Esophagus muscularis mucosa (tissue), 4 donors: ENCODE results near the gene MADCAM1. TPM values are rescaled to one million over a fixed set of nuclear protein-coding genes. Genes with fewer than 3 reads are reported as not detected.

Experiments used
- DNase-seq: peaks from one replicate; pipeline ENCODE4 v3.0.0-alpha.2; 2017; ENCODE audit errors: extremely low spot score
- H3K27ac ChIP-seq, 4 donors: fragments of 200-600 bp; sonication (generic); replicated peaks in 1 of 4; 1 replicate in 3 of 4; 2 replicates in 1 of 4; pipeline ENCODE4 v1.5.1; 2016 to 2019; ENCODE audit warnings: mild to moderate bottlenecking in 1 of 4
- H3K27me3 ChIP-seq, 4 donors: fragments of 200-600 bp; sonication (generic); one replicate each; pipeline versions ENCODE4 v1.5.1 to v1.6.0; 2016 to 2019
- H3K36me3 ChIP-seq, 4 donors: fragments of 200-600 bp; sonication (generic); one replicate each; pipeline ENCODE4 v1.5.1; 2016 to 2019
- H3K4me1 ChIP-seq, 4 donors: fragments of 200-600 bp; sonication (generic); one replicate each; pipeline ENCODE4 v1.5.1; 2016 to 2019
- H3K4me3 ChIP-seq, 4 donors: fragments of 200-600 bp; sonication (generic); 1 replicate in 2 of 4; 2 replicates in 2 of 4; pipeline ENCODE4 v1.5.1; 2016 to 2019; ENCODE audit warnings: mild to moderate bottlenecking in 4 of 4, moderate library complexity in 1 of 4
- H3K9me3 ChIP-seq, 4 donors: fragments of 200-600 bp; sonication (generic); 1 replicate in 3 of 4; 2 replicates in 1 of 4; pipeline ENCODE4 v1.5.1; 2016 to 2019
- EP300 ChIP-seq: sonication (generic); formaldehyde crosslinking; IDR thresholded peaks from one replicate; pipeline ENCODE4 v1.6.1; 2017; ENCODE audit warnings: antibody characterized with exemption
- POLR2A ChIP-seq: fragments of 450-650 bp; IDR thresholded peaks from one replicate; pipeline ENCODE4 v1.6.1; 2017; ENCODE audit warnings: antibody characterized with exemption, moderate library complexity, mild to moderate bottlenecking, low read depth
- POLR2AphosphoS5 ChIP-seq, 2 donors: sonication (generic); formaldehyde crosslinking; IDR thresholded peaks; one replicate each; pipeline ENCODE4 v1.6.1; 2017; ENCODE audit warnings: antibody characterized with exemption in 2 of 2
- WGBS: methylation state at CpG from one replicate; pipeline ENCODE4 v1.1.5; 2018; 5-methylcytosine and 5-hydroxymethylcytosine counted together
- intact Hi-C: fragments of 100-400 bp; cut with DNase I; formaldehyde crosslinking; loops from one replicate; pipeline ENCODE4 v1.15.1; 2023
- total RNA-seq, 4 donors: library from RNA; depleted of rRNA; stranded (reverse); fragments of >200 nt; gene quantifications; one replicate each; pipeline versions ENCODE4 v1.1.0 to v1.2.1, GENCODE V29; 2016
- TF ChIP-seq, protein P1 (sequence below), 3 experiments: fragments of 200-600 bp in 2 of 3; fragments of 450-650 bp in 1 of 3; sonication (generic) in 2 of 3; IDR thresholded peaks; one replicate each; pipeline ENCODE4 v1.5.1; 2017 to 2019; ENCODE audit warnings: antibody characterized with exemption in 3 of 3, mild to moderate bottlenecking in 2 of 3, moderate library complexity in 1 of 3

The MADCAM1 gene
- total RNA-seq, 4 donors from 2014 or later, result 0.17 to 0.42 TPM; not detected in 2

DNA sequence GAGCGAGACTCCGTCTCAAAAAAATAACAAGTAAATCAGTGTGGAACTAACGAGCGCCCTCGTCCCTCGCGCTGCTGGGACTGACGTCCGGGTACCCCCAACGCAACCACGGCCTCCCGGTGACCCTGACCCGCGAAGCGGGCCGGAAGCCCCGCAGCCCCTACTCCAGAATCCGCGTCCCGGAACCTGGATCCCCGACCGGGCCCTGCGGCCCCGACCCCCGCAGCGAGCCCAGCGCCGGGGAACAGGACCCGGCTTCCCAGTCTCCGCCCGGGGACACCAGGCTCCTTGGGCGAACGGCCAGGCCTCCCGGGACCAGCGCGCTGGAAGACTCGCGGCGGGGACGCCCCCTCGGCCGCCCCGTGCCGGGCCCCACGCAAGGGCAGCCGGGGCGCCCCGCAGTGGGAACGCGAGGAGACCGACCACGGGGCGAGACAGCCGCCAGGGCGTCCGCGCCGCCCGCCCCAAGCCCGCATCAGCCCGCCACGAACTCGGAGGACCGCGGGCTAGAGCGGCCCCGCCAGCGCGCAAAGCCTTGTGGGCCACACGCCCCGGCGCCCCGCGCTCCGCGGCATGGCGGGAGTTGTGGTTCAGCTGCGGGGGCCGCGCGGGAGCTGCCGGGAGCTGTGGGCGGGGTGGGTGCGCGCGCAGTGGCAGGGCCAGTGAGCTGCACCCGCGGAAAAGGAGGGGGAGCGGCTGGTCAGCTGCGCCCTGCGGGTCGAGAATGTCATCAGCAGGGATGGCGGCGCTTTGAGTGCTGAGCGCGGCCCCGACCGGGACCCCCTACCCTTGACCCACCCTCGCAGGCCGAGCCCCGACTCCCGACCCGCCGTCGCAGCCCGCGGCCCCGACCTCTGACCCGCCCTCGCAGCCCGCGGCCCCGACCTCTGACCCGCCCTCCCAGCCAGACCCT, 7.5 kb upstream of the MADCAM1 start:
- Histone ChIP-seq H3K4me1 (peaks cover 11 to 29% (median 26%) of the 10 kb centered on the region in 4 donors), H3K4me3 (peak overlapping the region; percentile 90 to 97 (median 94)), H3K27me3 (peaks cover 0 to 32% (median 0%) of the 10 kb centered on the region in 4 donors), H3K27ac (peak overlapping the region; percentile 88 to 97 (median 92)), H3K36me3 (no peaks in the 10 kb centered on the region), H3K9me3 (no peaks in the 10 kb centered on the region)
- 0% methylated on average over 6 of the region's 114 CpGs for WGBS
- DNase-seq, result no peak
- intact Hi-C loops, result loop anchor here (10.0 kb wide), 1 partner anchor 104 kb away; no protein-coding TSS in a partner anchor
- TF ChIP-seq POLR2A (peak; percentile 51), EP300 (no peak), POLR2AphosphoS5 (IDR thresholded peaks at IDR 0.05) (peak; percentile 88 to 94)
- TF ChIP-seq, protein P1, sequence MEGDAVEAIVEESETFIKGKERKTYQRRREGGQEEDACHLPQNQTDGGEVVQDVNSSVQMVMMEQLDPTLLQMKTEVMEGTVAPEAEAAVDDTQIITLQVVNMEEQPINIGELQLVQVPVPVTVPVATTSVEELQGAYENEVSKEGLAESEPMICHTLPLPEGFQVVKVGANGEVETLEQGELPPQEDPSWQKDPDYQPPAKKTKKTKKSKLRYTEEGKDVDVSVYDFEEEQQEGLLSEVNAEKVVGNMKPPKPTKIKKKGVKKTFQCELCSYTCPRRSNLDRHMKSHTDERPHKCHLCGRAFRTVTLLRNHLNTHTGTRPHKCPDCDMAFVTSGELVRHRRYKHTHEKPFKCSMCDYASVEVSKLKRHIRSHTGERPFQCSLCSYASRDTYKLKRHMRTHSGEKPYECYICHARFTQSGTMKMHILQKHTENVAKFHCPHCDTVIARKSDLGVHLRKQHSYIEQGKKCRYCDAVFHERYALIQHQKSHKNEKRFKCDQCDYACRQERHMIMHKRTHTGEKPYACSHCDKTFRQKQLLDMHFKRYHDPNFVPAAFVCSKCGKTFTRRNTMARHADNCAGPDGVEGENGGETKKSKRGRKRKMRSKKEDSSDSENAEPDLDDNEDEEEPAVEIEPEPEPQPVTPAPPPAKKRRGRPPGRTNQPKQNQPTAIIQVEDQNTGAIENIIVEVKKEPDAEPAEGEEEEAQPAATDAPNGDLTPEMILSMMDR (IDR thresholded peaks at IDR 0.05), result peak in 2 of 3 experiments; percentile 3 to 45

DNA sequence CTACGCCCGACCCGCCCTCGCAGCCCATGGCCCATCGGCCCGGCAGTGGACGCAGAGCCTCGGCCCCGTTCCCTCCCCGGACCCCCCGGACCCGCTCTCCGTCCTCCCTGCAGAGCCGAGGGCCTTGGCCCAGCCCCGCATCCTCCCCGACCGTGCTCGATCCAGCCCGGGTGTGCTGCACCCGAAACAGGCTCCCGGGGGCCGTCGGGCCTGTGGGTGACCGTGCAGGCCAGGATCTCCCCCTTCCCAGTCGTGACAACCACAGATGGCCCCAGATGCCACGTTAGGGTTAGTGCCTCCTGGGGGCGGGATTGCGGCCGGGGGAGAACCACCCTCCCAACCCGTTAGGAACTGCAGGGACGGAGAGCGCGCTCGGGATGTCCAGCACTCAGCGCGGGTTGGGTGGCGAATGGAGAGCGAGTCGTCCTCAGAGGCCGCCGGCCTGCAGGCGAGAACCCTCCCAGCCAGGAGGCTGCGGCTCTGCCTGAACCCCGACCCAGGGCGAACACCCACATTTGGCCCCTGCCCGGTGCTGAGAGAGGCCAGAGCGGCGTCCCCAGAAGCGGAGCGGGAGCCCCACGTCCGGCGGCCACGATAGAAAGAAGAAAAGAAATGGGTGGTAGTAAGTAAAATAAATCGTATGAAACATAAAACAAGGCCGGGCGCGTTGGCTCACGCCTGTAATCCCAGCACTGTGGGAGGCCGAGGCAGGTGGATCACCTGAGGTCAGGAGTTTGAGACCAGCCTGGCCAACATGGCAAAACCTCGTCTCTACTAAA, 6.7 kb upstream of the MADCAM1 start:
- Histone ChIP-seq H3K27me3 (peaks cover 0 to 29% (median 0%) of the 10 kb centered on the region in 4 donors), H3K4me3 (peak overlapping the region; percentile 90 to 97 (median 94)), H3K36me3 (no peaks in the 10 kb centered on the region), H3K9me3 (no peaks in the 10 kb centered on the region), H3K27ac (peak overlapping the region; percentile 88 to 97 (median 92)), H3K4me1 (peaks cover 11 to 30% (median 28%) of the 10 kb centered on the region in 4 donors)
- WGBS, result 61% methylated on average over 19 of the region's 61 CpGs
- intact Hi-C loops, result loop anchor here (10.0 kb wide), 1 partner anchor 105 kb away; no protein-coding TSS in a partner anchor
- TF ChIP-seq POLR2A, result no peak
- TF ChIP-seq POLR2AphosphoS5 (IDR thresholded peaks at IDR 0.05), result no peak
- no peak for DNase-seq

DNA sequence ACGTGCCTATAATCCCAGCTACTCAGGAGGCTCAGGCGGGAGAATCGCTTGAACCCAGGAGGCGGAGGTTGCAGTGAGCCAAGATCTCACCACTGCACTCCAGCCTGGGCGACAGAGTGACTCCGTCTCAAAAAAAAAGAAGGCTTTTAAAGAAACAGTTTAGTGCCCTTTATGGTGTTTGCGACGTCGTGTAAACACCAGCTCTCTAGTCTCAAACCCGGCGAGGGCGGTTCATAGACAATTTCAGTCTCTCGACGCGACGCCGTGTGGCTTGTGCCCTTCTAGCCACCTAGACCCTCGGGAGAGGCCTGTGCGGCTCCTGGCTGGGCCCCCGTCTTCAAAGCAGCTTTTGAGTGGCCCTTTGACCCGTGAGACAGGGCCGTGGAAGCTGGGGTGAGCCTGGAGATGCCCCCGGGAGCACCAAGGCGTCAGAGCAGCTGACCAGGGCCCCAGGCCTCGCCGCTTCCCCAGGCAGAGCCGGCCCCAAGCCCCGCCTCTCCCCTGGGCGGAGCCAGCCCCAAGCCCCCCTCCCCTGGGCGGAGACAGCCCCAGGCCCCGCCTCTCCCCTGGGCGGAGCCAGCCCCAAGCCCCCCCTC, 5.0 kb upstream of the MADCAM1 start:
- Histone ChIP-seq H3K36me3 (no peaks in the 10 kb centered on the region), H3K27me3 (peaks cover 0 to 29% (median 11%) of the 10 kb centered on the region in 4 donors), H3K27ac (no peak overlapping the region), H3K4me1 (peaks cover 8 to 37% (median 28%) of the 10 kb centered on the region in 4 donors), H3K4me3 (no peak overlapping the region), H3K9me3 (no peaks in the 10 kb centered on the region)
- TF ChIP-seq POLR2A (no peak), POLR2AphosphoS5 (IDR thresholded peaks at IDR 0.05) (no peak)
- 80% methylated on average over 20 of the region's 32 CpGs for WGBS
- DNase-seq, result no peak
- intact Hi-C loops, result no loop called here

DNA sequence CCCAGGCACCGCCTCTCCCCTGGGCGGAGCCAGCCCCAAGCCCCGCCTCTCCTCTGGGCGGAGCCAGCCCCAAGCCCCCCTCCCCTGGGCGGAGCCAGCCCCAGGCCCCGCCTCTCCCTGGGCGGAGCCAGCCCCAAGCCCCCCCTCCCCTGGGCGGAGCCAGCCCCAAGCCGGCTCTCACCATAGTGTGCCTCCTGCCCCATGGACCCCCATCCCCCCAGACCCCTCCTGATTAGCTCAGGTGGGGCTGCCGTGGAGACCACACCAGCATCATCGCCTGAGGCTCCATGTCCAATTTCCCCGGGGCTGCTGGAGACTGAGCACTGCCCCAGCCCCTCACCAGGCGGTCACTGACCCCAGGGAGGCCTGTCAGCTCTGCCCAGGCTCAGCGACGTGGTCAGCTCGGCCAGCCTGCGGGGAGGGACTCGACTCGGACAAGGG, 4.2 kb upstream of the MADCAM1 start:
- intact Hi-C loops, result no loop called here
- H3K36me3 ChIP-seq, result no peaks in the 10 kb centered on the region
- H3K27ac ChIP-seq, result no peak overlapping the region
- H3K4me1 ChIP-seq, result peaks cover 8 to 35% (median 28%) of the 10 kb centered on the region in 4 donors
- H3K27me3 ChIP-seq, result peaks cover 0 to 27% (median 13%) of the 10 kb centered on the region in 4 donors
- no peak for TF ChIP-seq POLR2AphosphoS5 (IDR thresholded peaks at IDR 0.05)
- TF ChIP-seq POLR2A, result no peak
- TF ChIP-seq EP300, result no peak
- TF ChIP-seq, protein P1 (IDR thresholded peaks at IDR 0.05), result no peak
- no peak overlapping the region for H3K4me3 ChIP-seq
- DNase-seq, result no peak
- 79% methylated on average over 9 of the region's 19 CpGs for WGBS
- no peaks in the 10 kb centered on the region for H3K9me3 ChIP-seq

DNA sequence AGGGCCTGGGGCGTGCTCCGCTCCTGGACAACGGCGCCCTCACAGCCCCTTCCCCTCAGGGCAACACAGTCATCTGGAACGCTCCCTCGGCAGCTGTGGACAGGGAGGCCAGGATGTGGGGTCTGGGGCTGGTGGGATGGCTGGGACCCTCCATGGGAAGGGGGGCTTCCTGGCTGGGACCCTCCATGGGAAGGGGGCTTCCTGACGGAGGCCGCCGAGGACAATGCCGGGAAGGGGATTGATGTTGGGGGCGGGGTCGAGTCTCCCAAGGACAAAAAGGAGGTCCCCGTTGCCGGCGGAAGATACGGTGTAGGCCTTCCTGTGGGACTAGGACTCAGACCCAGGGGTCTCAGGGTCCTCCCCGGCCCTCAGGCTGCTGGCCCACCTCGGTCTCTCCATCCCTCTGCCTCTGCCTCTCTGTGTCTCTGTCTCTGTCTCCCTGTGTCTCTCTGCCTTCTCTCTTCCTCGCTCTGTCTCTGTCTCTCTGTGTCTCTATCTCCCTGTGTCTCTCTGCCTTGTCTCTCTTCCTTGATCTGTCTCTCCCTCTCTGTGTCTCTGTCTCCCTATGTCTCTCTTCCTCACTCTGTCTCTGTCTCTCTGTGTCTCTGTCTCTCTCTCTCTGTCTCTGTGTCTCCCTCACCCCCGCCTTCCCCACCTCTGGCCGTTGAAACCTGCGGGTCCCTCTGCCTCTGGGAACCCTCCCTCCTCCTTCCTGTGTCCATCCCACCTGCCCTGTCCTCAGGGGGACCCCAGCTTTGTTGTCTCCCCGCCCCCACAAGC, 2.7 kb upstream of the MADCAM1 start:
- WGBS, result 68% methylated on average over 23 of the region's 23 CpGs
- intact Hi-C loops, result no loop called here
- no peaks in the 10 kb centered on the region for H3K36me3 ChIP-seq
- TF ChIP-seq POLR2A, result no peak
- TF ChIP-seq, protein P1 (IDR thresholded peaks at IDR 0.05), result no peak
- no peak for TF ChIP-seq POLR2AphosphoS5 (IDR thresholded peaks at IDR 0.05)
- TF ChIP-seq EP300, result no peak
- DNase-seq, result no peak
- H3K4me3 ChIP-seq, result no peak overlapping the region
- peaks cover 3 to 41% (median 27%) of the 10 kb centered on the region in 4 donors for H3K27me3 ChIP-seq
- H3K27ac ChIP-seq, result no peak overlapping the region
- H3K9me3 ChIP-seq, result no peaks in the 10 kb centered on the region
- H3K4me1 ChIP-seq, result peaks cover 16 to 42% (median 33%) of the 10 kb centered on the region in 4 donors
